ENCODE results near the gene CA11.

Gene CA11

GRCh38 chr19:48628486-48629296 lies 17.3 kb downstream of the CA11 start:
- no peak for DNase-seq (ENCODE audit: low read depth)

GRCh38 chr19:48627865-48628314 lies 18.1 kb downstream of the CA11 start:
- DNase-seq (ENCODE audit: low read depth): no peak

GRCh38 chr19:48627201-48627864 lies 18.7 kb downstream of the CA11 start:
- no peak for DNase-seq (ENCODE audit: low read depth)

- DNase-seq (ENCODE audit: low read depth): no peak
Measured at GRCh38 chr19:48625891-48626327, 20.1 kb downstream of the CA11 start.

- no peak for DNase-seq (ENCODE audit: low read depth)
Measured at GRCh38 chr19:48624791-48625723, 20.9 kb downstream of the CA11 start.

- peak; percentile 95 for DNase-seq (ENCODE audit: low read depth)
Measured at GRCh38 chr19:48624067-48624594, 21.9 kb downstream of the CA11 start.

- DNase-seq (ENCODE audit: low read depth): no peak
Measured at GRCh38 chr19:48623556-48624066, 22.4 kb downstream of the CA11 start.

- no peak for DNase-seq (ENCODE audit: low read depth)
Measured at GRCh38 chr19:48619692-48620585, 26.0 kb downstream of the CA11 start.

GRCh38 chr19:48618916-48619691 lies 26.9 kb downstream of the CA11 start, which contains the start of the genes RPL18 and SPHK2:
Gene RPL18 (minus strand): TSS chr19:48619178. CDS start chr19:48619143, 35 bp downstream.
Gene SPHK2 (plus strand): TSS chr19:48619506. CDS start chr19:48620515, 1,009 bp downstream.
- peak; percentile 93 for DNase-seq (ENCODE audit: low read depth)

- no peak for DNase-seq (ENCODE audit: low read depth)
Measured at GRCh38 chr19:48618278-48618915, 27.6 kb downstream of the CA11 start.

- no peak for DNase-seq (ENCODE audit: low read depth)
Measured at GRCh38 chr19:48617146-48617937, 28.6 kb downstream of the CA11 start.

- no peak for DNase-seq (ENCODE audit: low read depth)
Measured at GRCh38 chr19:48616491-48617056, 29.4 kb downstream of the CA11 start.

- no peak for DNase-seq (ENCODE audit: low read depth)
Measured at GRCh38 chr19:48616041-48616436, 29.9 kb downstream of the CA11 start.

- DNase-seq (ENCODE audit: low read depth): no peak
Measured at GRCh38 chr19:48615231-48616040, 30.6 kb downstream of the CA11 start.

- DNase-seq (ENCODE audit: low read depth): no peak
Measured at GRCh38 chr19:48614436-48615230, 31.4 kb downstream of the CA11 start, which contains the start of gene FAM83E. Gene FAM83E (minus strand): TSS chr19:48615076. CDS start chr19:48613372, 1,704 bp downstream.

GRCh38 chr19:48613852-48614435 lies 32.0 kb downstream of the CA11 start:
- DNase-seq (ENCODE audit: low read depth): no peak

Measured in stimulated activated CD4-positive, alpha-beta T cell treated with anti-CD3 and anti-CD28 coated beads, Interleukin-2, amount 100 ng/mL, for 4 hours (primary cell).